ENCODE data around the gene VAX1.

The VAX1 gene

GRCh38 chr10:117163954-117164548 is 26.0 kb upstream of the VAX1 start:
- DNase-seq, result no peak

GRCh38 chr10:117163061-117163953 is 25.2 kb upstream of the VAX1 start:
- DNase-seq, result no peak

GRCh38 chr10:117162093-117163060 is 24.3 kb upstream of the VAX1 start:
- no peak for DNase-seq

GRCh38 chr10:117161386-117162033 is 23.4 kb upstream of the VAX1 start:
- no peak for DNase-seq

- no peak for DNase-seq
Observed at GRCh38 chr10:117160567-117160966, 22.5 kb upstream of the VAX1 start.

- no peak for DNase-seq
Observed at GRCh38 chr10:117159390-117159789, 21.3 kb upstream of the VAX1 start.

- no peak for DNase-seq
Observed at GRCh38 chr10:117158297-117158696, 20.2 kb upstream of the VAX1 start.

- DNase-seq, result no peak
Observed at GRCh38 chr10:117152668-117153067, 14.6 kb upstream of the VAX1 start.

GRCh38 chr10:117148284-117148683 is 10.2 kb upstream of the VAX1 start:
- no peak for DNase-seq

- DNase-seq, result no peak
Observed at GRCh38 chr10:117145019-117145418, 6.9 kb upstream of the VAX1 start.

GRCh38 chr10:117143103-117143823 is 5.2 kb upstream of the VAX1 start:
- no peak for DNase-seq

- no peak for DNase-seq
Observed at GRCh38 chr10:117140525-117140902, 2.4 kb upstream of the VAX1 start.

- DNase-seq, result no peak
Observed at GRCh38 chr10:117139581-117140524, 1.8 kb upstream of the VAX1 start.

GRCh38 chr10:117138838-117139580 is 939 bp upstream of the VAX1 start:
- no peak for DNase-seq

GRCh38 chr10:117137031-117137910 is 799 bp downstream of the VAX1 start:
- DNase-seq, result no peak

GRCh38 chr10:117136391-117136975 is 1.6 kb downstream of the VAX1 start:
- DNase-seq, result no peak

GRCh38 chr10:117135480-117136140 is 2.5 kb downstream of the VAX1 start:
- no peak for DNase-seq

- DNase-seq, result no peak
Observed at GRCh38 chr10:117135026-117135372, 3.1 kb downstream of the VAX1 start.
